Skin of body (tissue), 2 donors: ENCODE results near the gene PATJ. TPM values are rescaled to one million over a fixed set of nuclear protein-coding genes. Genes with fewer than 3 reads are reported as not detected.

Experiments used
- DNase-seq: peaks from one replicate; lab custom pipeline; 2025; lab: John Stamatoyannopoulos, UW
- total RNA-seq: library from RNA; depleted of rRNA; stranded (reverse); fragments of >200 nt; gene quantifications from one replicate; pipeline ENCODE4 v1.2.3, GENCODE V29; 2014

The PATJ gene
- total RNA-seq, 1 donor from 2014 or later: 34.5 TPM

DNA sequence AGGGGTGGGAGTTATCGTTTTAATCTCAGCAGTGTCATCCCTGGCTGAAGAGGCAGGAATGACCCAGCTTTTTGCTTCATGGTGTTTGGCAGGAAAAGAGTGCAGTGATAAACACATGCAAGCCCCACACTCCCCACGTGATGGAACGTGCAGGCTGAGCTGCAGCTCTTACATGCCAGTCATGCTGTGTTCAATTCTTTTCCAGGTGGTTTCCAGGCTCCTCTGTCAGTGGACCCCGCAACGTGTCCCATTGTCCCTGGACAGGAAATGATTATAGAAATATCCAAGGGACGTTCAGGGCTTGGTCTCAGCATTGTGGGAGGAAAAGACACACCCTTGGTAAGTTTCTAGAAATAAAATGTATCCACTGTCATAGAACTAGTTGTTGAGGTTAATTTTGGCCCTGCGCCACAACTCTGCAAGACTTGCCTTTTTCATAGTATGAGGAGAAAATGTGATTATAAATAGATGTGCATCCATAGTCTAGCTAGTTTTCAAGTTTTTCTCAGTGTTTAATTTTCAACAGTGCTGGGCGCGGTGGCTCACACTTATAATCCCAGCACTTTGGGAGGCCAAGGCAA is 342.1 kb downstream of the PATJ start:
- DNase-seq: no peak

DNA sequence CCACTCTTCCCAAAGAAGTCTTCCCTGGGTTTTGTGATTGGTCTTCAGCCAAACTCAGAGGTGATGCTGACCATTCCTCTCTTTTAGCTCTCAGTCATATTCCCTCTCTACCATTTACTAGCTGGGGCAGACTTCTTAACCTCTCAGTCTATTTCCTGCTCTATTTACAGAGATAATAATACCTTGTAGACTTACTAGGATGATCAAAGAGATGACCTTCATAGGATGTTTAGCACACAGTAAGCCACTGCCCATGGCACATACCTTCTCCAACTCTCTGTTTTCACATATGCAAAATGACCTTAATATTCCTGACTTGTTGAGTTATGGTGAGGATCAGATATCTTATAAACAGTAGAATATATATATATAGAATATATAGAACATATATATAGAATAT is 346.2 kb downstream of the PATJ start:
- no peak for DNase-seq

GRCh38 chr1:62089570-62089969 is 347.3 kb downstream of the PATJ start:
- DNase-seq: no peak

DNA sequence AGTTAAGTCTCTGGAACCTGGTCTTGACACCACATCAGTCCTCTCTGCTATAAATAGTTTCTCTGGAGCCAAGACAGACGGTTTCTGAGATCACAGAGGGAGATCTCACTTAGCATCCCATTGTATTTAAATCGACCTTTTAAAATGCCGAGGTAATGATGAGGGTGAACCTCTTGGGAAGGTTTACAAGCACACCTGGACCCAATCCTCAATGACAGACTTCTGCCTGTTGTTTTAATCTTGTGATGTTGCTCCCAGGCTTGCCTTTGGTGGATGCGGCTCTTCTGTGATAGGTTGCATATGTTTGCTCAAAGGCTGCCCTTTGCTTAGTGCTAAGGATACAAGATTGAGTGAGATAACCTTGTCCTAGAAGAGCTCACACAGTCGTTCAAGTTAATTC is 347.7 kb downstream of the PATJ start:
- no peak for DNase-seq

- no peak for DNase-seq
Observed at GRCh38 chr1:62092110-62092509, 349.8 kb downstream of the PATJ start.

DNA sequence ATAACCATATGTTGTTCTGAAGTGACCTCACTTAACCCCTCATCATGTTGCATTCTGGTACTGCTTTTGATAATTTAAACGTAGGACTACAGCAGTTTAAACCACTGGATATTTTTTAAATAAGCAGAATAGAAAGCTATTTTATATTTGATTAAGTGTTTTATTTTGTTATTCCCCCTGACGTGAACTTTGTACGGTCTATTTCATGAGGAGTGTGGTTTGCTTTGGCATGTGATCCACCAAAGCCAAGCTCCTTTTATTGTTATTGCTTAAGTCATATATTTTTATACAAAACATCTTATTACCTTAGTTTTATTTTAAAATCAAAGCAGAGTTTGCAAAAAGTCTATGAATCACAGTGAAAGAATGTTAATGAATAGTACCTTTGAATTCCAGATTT is 351.0 kb downstream of the PATJ start:
- DNase-seq: no peak

GRCh38 chr1:62097464-62097863 is 355.2 kb downstream of the PATJ start:
- DNase-seq: no peak

GRCh38 chr1:62100442-62100841 is 358.2 kb downstream of the PATJ start:
- DNase-seq: no peak

DNA sequence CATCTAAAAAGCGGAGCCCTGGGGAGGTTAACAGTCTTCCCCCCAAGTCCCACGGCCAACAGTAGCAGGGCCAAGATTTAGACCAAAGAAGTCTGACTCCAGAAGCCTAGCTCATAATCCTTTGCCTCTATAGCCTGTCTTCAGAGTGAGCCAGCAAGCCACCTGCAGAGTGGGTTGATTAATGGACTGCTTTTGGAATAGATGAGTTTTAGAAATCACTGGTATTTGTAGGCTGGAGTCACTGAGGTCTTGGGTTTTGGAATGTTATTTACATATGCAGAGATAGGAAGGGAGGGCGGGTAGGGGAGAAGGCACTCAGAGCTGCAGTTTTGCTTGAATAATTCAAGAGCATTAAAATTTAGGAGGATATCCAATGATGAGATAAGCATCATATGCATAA is 361.6 kb downstream of the PATJ start:
- DNase-seq: no peak

DNA sequence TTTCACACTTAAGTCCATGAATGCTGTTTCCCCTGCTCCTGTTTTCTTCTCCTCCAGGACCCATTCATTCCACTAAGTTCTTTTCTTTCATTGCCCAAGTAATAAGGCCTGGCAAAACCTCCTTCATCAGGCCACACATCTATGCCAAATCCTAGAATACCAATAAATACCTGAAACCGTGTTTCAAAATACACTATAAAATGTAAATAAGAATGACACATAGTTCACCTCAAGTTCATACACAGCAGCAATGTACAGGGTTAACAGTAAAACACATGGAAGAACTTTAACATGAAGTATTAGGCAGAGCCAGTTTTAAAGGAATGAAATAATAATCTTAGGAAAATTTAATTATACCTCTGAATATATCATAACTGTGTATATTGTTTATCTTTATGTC is 365.6 kb downstream of the PATJ start:
- no peak for DNase-seq

- DNase-seq: no peak
Observed at GRCh38 chr1:62109124-62109523, 366.8 kb downstream of the PATJ start.

GRCh38 chr1:62110198-62110817 is 368.0 kb downstream of the PATJ start:
- DNase-seq: no peak

DNA sequence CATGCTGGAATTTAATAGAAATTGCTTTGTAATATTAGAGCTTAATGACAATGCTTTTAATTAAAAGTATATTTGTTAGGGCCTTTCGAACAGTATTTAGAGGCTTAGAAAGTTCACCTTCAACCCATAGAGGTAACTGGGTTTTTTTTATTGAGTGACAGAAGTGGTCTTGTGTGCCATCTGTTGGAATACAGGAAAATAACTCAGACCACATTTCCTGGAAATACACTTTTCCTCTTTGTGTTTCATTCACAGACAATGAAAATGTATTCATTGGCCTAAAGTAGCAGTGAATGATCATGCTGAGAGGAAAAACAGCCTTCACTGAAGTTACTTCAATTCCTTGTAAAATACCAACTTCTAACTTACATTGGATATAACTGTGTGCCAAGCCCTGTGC is 368.8 kb downstream of the PATJ start:
- DNase-seq: peak; percentile 11

DNA sequence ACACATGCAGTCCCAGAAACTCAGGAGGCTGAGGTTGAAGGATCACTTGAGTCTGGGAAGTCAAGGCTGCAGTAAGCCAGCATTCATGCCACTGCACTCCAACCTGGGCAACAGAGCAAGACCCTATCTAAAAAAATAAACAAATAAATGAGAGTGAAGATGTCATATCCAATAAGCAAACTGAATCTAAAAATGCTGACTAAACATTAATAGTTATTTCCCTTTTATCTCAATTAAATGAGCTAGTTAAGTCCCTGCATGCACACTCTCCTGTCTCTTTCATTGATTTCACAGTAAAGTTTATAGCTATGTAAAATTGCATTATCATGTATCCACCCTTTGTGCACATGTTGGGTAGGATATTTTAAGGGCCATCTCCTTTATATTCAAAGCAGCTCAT is 371.2 kb downstream of the PATJ start:
- DNase-seq: no peak

- DNase-seq: peak; percentile 84
Observed at GRCh38 chr1:62117018-62117750, 374.9 kb downstream of the PATJ start.

DNA sequence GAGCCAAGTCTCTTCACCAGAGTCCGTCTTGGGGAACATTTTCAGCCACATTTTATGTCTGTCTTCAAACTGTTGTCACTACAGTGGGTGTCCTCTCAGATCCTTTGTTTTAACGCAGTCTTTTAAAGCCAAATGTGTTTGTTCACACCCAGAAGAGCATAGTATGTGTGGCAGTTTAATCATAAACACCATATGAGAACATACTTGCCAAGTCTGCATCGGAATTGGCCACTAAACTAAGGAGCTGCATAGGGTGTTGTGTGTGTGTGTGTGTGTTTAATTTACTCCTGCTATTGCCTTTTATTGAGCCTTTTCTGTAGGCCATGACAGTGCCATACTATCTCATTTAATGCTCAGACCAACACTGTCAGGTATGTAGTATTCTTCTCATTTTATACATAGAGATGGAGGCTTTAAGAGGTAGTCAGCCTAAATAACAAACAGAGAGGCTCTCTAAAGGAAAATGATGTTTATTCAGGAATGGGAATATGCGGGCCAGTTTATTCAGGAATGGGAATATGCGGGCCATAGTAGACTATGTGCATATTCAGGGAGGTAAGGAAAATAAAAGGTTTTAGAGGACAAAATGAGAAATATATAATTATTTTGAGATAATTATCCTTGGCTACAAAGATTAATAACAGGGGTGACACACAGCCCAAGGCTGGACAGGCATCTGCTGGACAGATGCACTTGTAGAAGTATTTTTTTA is 384.5 kb downstream of the PATJ start:
- DNase-seq: peak; percentile 48

DNA sequence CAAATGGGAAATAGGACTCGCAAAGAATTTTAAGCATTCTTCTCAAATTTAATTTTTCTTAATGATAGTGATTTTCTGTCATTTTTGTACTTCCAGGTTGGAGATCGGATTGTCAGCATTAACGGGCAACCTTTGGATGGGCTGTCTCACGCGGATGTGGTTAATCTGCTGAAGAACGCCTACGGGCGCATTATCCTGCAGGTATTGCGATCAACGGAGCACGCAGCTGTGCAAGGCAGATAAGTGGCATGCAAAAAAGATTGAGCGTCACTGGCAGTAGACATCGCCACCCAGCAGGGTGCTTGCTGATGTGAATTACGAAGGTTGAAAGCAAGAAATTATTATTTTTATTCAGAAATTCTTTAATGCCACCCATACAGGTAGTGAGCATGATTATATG is 386.5 kb downstream of the PATJ start:
- DNase-seq: no peak

DNA sequence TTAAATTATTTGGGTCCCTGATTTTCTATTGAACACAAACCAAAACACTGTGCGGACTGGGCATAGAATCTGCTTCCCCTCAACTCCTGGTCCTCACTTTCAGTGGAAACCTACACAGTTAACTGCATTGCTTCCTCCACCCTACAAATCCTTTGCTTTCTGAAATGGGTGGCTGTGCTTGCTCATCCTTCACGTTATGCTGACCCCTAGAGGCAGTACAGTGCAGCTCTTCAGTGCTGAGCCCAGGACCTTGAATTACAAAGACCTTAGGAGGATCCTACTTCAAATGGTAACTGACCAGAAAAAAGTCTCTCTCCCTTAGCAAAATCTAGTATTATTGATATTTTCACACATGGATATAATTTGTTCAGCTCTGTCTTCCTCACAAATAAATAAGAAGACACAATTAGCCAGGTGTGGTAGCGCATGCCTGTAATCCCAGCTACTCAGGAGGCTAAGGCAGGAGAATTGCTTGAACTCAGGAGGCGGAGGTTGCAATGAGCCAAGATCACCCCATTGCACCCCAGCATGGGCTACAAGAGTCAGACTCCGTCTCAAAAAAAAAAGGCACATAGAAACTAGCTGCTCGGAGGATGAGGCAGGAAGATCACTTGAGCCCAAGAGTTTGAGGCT is 388.9 kb downstream of the PATJ start:
- peak; percentile 38 for DNase-seq

DNA sequence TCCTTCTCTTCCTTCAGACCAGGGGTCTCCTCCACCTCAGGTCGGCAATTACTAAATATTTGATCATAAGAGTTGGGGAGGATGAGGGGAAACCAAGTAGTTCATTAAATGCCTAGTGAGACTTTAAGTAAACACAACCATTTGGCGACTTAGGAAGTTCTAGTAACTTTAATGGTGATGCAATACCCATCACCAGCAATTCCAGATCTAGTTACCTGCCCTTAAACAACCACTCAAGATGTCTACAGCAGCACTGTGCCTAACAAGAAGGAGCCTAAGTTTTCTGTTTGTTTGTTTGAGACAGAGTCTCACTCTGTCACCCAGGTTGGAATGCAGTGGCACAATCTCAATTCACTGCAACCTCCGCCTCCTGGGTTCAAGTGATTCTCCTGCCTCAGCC is 395.7 kb downstream of the PATJ start:
- no peak for DNase-seq

DNA sequence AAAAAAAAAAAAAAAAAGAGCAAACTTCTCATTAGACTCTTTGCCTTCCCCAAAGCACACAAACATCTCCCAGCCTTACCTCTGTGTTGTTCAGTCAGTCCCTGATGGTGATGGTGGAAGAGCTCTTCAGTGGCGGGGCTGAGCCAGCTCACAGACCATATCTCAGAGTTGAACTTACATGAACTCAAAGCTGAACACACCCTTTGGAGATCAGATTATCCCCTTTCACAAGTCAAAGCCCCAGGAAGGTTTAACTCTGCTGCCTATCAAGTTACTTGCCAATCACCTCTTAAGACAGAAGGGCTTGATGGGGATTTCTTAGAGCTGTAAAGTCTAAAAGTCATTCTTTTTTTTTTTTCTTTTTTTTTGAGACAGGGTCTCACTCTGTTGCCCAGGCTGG is 397.1 kb downstream of the PATJ start:
- no peak for DNase-seq

- DNase-seq: no peak
Observed at GRCh38 chr1:62140666-62141065, 398.4 kb downstream of the PATJ start.

- DNase-seq: no peak
Observed at GRCh38 chr1:62142496-62142895, 400.2 kb downstream of the PATJ start.
